GM23248 (cell line): ENCODE measurements around the gene TNFRSF11A.

Experiments
- EZH2 ChIP-seq: fragments of 200-600 bp; sonication (generic); IDR thresholded peaks from 2 replicates; pipeline ENCODE4 v1.6.1; 2018; ENCODE audit warnings: antibody characterized with exemption, mild to moderate bottlenecking; ENCODE audit not compliant: insufficient read depth, poor library complexity, severe bottlenecking
- EZH2phosphoT487 ChIP-seq: fragments of 200-600 bp; sonication (generic); IDR thresholded peaks from 2 replicates; pipeline ENCODE4 v1.6.1; 2018; ENCODE audit warnings: antibody characterized with exemption, moderate library complexity, mild to moderate bottlenecking, low read depth; ENCODE audit not compliant: insufficient read depth

DNA sequence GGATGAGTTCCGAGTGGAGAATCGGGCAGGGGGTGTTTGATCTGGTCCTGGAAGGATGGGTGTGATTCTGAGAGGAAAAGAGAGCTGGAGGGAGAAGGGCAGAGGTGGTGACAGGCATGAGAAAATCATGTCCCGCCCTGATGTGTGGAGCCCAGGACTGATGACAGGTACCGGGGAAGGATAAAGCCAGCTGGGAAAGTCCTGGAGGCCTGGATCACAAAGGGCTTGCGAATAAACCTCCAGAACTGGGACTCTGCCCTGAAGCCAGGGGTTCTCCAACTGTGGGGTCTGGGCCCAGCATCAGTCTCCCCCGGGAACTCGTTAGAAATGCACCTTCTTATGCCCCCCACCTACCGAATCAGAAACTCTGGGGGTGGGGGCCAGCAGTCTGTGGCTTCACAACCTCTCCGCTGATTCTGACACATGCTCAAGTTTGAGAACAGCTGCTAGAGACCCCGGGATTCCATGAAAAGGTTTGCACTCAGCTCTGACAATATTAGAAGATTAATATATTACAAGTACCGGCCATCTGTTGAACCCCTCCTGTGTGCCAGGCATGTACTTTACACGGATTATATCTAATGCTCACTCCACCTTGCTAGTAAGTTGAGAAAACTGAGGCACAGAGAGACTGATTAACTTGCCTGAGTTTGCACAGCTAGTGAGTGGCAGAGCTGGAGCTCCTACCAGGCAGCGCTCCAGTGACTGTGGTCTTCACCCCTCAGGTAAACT lies 8.0 kb downstream of the TNFRSF11A start:
- TF ChIP-seq EZH2phosphoT487, result no peak
- TF ChIP-seq EZH2, result no peak
